ENCODE data around the gene SMPDL3A.
A peak's percentile ranks its signal among the peaks of the same experiment; 100 is the strongest.
"Not testable (repeated sequence)": the region's sequence is repeated elsewhere in the genome, so short reads cannot be mapped to it uniquely, and the experiment has no call there.

Gene SMPDL3A, protein sequence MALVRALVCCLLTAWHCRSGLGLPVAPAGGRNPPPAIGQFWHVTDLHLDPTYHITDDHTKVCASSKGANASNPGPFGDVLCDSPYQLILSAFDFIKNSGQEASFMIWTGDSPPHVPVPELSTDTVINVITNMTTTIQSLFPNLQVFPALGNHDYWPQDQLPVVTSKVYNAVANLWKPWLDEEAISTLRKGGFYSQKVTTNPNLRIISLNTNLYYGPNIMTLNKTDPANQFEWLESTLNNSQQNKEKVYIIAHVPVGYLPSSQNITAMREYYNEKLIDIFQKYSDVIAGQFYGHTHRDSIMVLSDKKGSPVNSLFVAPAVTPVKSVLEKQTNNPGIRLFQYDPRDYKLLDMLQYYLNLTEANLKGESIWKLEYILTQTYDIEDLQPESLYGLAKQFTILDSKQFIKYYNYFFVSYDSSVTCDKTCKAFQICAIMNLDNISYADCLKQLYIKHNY

DNA sequence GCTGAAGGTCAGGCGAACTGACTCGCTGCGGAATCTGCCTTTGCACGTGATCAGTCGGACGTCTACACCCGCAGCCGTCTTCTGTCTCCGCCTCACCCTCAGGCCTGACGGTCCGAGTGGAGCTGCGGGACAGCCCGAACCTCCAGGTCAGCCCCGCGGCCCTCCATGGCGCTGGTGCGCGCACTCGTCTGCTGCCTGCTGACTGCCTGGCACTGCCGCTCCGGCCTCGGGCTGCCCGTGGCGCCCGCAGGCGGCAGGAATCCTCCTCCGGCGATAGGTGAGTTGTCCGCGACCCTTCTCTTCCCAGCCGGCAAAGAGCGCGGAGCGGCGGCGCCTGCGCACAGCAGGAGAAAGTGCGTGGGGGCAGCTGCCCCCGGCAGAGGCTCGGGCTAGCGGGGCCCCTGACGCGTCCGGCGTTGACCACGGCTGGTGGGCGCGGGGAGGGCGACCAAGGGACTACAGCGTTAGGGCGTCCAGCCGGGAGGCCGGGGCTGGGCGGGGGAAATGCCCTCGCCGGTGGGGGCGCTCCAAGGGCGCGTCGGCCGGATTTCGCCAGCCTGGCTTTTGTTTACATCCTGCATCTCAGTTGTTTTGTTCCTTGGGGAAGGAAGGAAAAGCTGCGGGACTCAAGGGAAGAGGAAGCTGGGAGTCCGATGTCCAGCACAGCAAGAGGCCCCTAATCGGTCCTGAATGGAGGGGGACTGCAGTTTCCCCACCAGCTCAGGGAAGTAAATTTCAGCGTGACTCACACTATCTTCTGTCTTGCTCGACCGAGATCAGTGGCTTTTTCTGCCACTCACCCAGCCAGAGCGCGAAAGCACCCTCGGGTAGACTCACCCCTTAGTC, at the start of gene SMPDL3A:
TSS of gene SMPDL3A (plus strand) at position 77 of the 846 bp plus-strand sequence. CDS start at position 166, 89 bp downstream.
- H3K27me3 ChIP-seq: no peaks in the 10 kb centered on the region; a peak in 1 of 22 replicates
- H3K4me3 ChIP-seq: no peak within 1 kb of the TSS
- no peaks in the 10 kb centered on the region for H3K36me3 ChIP-seq
- no peak within 1 kb of the TSS; a peak in 1 of 22 replicates for H3K4me2 ChIP-seq
- peaks cover 6 to 17% (median 11%) of the 10 kb centered on the region in 11 experiments; a peak in 16 of 22 replicates for H3K9me3 ChIP-seq (replicated peaks in 1 of 11)
- no peaks in the 10 kb centered on the region for H4K20me1 ChIP-seq
- H3K4me1 ChIP-seq: peaks cover 0 to 10% (median 0%) of the 10 kb centered on the region in 10 experiments; a peak in 2 of 20 replicates
- TF ChIP-seq Cebpa-rat (IDR thresholded peaks at IDR 0.05): no peak
- H3K27ac ChIP-seq: peak within 1 kb of the TSS in 2 of 11 experiments; percentile 67 to 74; a peak in 3 of 22 replicates
- peak within 1 kb of the TSS in 1 of 11 experiments; percentile 70; a peak in 2 of 22 replicates for H3K9ac ChIP-seq

DNA sequence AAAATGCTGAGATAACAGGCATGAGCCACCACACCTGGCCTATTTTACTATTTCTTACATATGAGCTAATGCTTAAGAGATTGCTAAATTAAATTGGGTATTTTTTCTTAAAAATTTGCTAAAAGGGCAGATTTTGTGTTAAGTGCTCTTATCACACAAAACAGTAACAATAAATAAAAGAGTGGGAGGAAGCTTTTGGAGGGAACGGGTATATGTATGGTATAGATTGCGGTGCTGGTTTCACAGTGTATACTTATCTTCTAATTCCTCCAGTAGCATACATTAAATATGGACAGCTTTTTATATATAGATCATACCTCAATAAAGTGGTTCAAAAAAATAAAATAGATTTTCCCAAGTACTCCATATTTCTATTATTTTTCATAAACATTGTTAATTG, 49.0 kb upstream of the SMPDL3A start:
- TF ChIP-seq Cebpa-rat (IDR thresholded peaks at IDR 0.05): no peak
- no peak overlapping the region for H3K27ac ChIP-seq
- H3K9me3 ChIP-seq (replicated peaks in 1 of 11): no peaks in the 10 kb centered on the region
- no peak overlapping the region for H3K4me3 ChIP-seq
- no peaks in the 10 kb centered on the region for H3K36me3 ChIP-seq
- no peak overlapping the region for H3K9ac ChIP-seq
- H4K20me1 ChIP-seq: no peaks in the 10 kb centered on the region
- H3K4me1 ChIP-seq: no peaks in the 10 kb centered on the region
- H3K4me2 ChIP-seq: no peak overlapping the region
- H3K27me3 ChIP-seq: no peaks in the 10 kb centered on the region

DNA sequence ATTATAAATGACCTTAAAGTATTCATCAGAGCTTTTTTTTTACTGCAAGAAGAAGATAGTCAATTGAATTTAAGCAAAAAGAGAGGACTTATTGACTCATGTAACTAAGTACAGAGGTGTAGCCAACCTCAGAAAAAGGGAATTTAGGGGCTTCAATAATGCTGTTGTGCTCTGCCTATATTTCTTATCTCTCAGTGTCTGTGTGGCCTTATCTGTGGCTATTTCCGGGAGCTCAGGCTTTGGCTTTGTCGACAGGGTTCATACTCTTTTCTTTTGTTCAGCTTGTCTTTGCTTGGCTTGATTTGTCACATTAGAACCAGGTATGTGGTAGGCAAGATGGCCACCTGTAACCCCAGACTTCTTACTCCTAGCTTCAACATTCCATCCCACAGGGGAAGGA, 48.1 kb upstream of the SMPDL3A start:
- Histone ChIP-seq H4K20me1 (no peaks in the 10 kb centered on the region), H3K27me3 (no peaks in the 10 kb centered on the region), H3K36me3 (no peaks in the 10 kb centered on the region), H3K9me3 (replicated peaks in 1 of 11) (no peaks in the 10 kb centered on the region; a peak in 1 of 22 replicates), H3K9ac (no peak overlapping the region), H3K4me1 (no peaks in the 10 kb centered on the region), H3K27ac (no peak overlapping the region), H3K4me2 (no peak overlapping the region), H3K4me3 (no peak overlapping the region)
- TF ChIP-seq Cebpa-rat (IDR thresholded peaks at IDR 0.05): no peak

DNA sequence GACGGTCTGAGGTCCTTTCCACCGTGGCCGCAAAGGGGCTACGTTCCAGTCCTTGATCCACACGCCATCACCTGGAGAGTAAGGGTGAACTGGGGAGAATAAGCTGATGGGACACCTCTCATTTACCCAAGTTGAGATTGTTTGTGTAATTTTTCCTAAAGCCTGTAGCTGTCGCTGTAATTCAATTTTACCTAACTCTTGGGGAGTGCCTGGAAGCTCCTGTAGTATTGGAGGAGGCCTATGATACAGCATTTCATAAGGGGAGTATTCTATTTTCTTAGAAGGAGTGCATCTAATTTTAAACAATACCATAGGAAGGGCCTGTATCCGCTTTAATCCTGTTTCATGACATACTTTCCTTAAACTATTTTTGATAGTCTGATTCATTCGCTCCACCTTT, 44.8 kb upstream of the SMPDL3A start:
- not testable (repeated sequence) for H3K27ac ChIP-seq, H3K36me3 ChIP-seq, H3K4me3 ChIP-seq, H4K20me1 ChIP-seq, H3K4me2 ChIP-seq, H3K27me3 ChIP-seq, H3K9ac ChIP-seq, H3K4me1 ChIP-seq
- peaks cover 15 to 27% (median 19%) of the 10 kb centered on the region in 11 experiments; a peak in 21 of 22 replicates for H3K9me3 ChIP-seq (replicated peaks in 1 of 11)

DNA sequence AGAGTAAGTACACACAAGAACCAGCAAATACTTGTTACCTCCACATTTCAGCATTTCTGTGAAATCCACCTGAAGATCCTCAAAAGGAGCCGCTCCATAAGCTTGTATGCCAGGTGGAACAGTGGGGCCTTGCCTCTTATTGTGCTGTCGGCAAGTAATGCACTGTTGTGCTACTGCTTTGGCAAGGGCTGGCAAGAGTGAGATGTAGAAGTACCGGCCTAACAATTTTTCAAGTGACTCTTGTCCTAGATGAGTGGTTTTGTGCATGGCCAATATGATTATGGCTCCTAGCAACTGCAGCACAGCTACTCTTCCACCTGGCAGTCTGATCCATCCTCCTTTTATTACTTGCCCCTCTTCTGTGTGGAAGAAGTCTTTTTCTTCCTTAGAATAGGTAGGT, 44.2 kb upstream of the SMPDL3A start:
- not testable (repeated sequence) for H4K20me1 ChIP-seq, H3K9ac ChIP-seq, H3K4me2 ChIP-seq, H3K27ac ChIP-seq, H3K4me1 ChIP-seq, H3K27me3 ChIP-seq, H3K4me3 ChIP-seq, H3K36me3 ChIP-seq
- H3K9me3 ChIP-seq (replicated peaks in 1 of 11): peaks cover 18 to 31% (median 21%) of the 10 kb centered on the region in 11 experiments; a peak in 21 of 22 replicates

DNA sequence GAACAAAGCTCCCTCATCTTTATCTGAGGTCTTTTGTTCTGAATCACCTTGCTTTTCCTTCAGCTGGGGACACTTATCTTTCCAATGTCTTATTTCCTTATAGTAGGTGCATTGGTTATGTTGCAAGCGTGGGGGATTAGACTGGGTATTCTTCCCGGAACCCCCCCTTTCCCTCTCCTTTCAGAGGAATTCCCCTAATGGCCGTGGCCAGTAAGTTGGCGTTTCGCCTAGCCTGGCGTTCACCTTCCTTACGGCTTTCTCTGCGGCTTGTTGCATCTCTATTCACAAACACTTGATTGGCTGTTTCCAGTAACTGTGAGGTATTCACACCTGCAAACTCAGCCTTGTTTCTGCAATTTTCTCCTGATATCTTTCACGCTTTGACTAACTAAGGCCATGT, 42.4 kb upstream of the SMPDL3A start:
- Histone ChIP-seq H3K4me2 (no peak overlapping the region), H3K4me3 (no peak overlapping the region), H3K27ac (no peak overlapping the region), H3K27me3 (no peaks in the 10 kb centered on the region), H3K4me1 (peaks cover 0 to 9% (median 6%) of the 10 kb centered on the region in 10 experiments; a peak in 9 of 20 replicates), H4K20me1 (no peaks in the 10 kb centered on the region), H3K9ac (no peak overlapping the region), H3K9me3 (replicated peaks in 1 of 11) (peaks cover 18 to 31% (median 21%) of the 10 kb centered on the region in 11 experiments; a peak in 21 of 22 replicates), H3K36me3 (no peaks in the 10 kb centered on the region)
- no peak for TF ChIP-seq Cebpa-rat (IDR thresholded peaks at IDR 0.05)

DNA sequence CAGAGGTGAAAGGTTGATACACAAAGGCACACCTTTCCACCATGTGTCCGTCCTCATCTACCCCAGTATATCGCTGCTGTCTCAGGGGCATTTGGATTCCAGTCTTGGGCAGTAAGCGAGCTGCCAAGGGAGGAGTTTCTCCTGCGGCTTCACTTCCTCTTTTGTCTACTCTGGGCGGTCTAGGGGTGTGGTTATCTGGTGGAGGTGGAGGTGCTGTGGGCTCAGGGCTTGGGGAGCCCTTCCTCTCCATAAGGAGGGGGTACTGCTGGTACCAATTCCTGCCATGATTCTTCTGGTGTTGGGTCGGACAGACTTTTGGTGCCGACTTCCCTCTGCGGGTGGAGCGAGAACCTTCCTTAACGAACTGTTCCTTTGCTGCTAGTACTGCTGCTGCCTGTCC, 41.5 kb upstream of the SMPDL3A start:
- no peak overlapping the region for H3K4me2 ChIP-seq
- TF ChIP-seq Cebpa-rat (IDR thresholded peaks at IDR 0.05): no peak
- no peak overlapping the region for H3K4me3 ChIP-seq
- no peaks in the 10 kb centered on the region for H3K36me3 ChIP-seq
- no peak overlapping the region for H3K27ac ChIP-seq
- H3K9ac ChIP-seq: no peak overlapping the region
- H3K27me3 ChIP-seq: no peaks in the 10 kb centered on the region
- peaks cover 0 to 16% (median 8%) of the 10 kb centered on the region in 10 experiments; a peak in 10 of 20 replicates for H3K4me1 ChIP-seq
- peaks cover 18 to 31% (median 21%) of the 10 kb centered on the region in 11 experiments; a peak in 21 of 22 replicates for H3K9me3 ChIP-seq (replicated peaks in 1 of 11)
- no peaks in the 10 kb centered on the region for H4K20me1 ChIP-seq

DNA sequence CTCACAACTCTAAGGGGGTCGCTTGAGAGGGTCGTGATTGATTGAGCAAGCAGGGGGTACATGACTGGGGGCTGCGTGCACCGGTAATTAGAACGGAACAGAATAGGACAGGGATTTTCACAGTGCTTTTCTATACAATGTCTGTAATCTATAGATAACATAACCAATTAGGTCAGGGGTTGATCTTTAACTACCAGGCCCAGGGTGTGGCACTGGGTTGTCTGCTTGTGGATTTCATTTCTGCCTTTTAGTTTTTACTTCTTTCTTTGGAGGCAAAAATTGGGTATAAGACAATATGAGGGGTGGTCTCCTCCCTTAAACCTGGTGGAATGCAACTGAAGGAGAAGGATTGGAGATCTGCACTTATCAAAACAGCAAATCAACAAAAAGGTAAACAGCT, 40.1 kb upstream of the SMPDL3A start:
- not testable (repeated sequence) for H4K20me1 ChIP-seq, H3K4me2 ChIP-seq, H3K9ac ChIP-seq, H3K27me3 ChIP-seq, H3K27ac ChIP-seq, H3K4me3 ChIP-seq, H3K36me3 ChIP-seq
- H3K9me3 ChIP-seq (replicated peaks in 1 of 11): peaks cover 18 to 31% (median 21%) of the 10 kb centered on the region in 11 experiments; a peak in 21 of 22 replicates
- H3K4me1 ChIP-seq: peaks cover 0 to 26% (median 8%) of the 10 kb centered on the region in 10 experiments; a peak in 10 of 20 replicates

DNA sequence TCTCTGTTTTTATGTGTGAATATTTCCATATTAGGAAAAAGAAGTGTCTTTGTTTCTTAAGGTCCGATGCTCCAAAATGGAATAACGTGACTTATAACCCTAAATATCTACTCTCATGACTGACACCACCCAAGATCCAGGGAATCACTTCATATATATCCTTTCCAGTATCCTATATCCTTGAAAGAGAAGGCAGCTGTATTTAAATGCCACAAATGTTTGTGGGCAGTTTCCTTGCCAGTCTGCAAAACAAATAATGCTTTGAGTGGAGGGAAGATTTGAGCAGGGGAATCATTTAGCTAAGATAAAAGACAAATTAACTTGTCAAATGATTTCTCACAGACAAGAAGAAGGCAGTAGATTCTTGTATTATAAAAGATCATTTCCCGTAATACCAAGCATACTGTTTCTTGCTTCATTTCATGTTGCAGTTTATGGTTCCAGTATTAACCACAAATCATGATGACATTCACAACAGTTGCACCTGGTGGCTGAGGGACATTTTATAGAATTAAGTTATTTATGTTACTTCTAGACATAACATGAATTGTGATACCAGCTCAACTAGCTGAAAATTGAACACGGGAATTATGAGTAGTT, 39.5 kb upstream of the SMPDL3A start:
- H3K9me3 ChIP-seq (replicated peaks in 1 of 11): peaks cover 18 to 31% (median 21%) of the 10 kb centered on the region in 11 experiments; a peak in 21 of 22 replicates
- H3K4me1 ChIP-seq: peaks cover 0 to 32% (median 8%) of the 10 kb centered on the region in 10 experiments; a peak in 10 of 20 replicates
- H3K27ac ChIP-seq: no peak overlapping the region
- H3K4me3 ChIP-seq: no peak overlapping the region
- no peak overlapping the region for H3K4me2 ChIP-seq
- no peaks in the 10 kb centered on the region for H3K36me3 ChIP-seq
- H4K20me1 ChIP-seq: no peaks in the 10 kb centered on the region
- H3K9ac ChIP-seq: no peak overlapping the region
- H3K27me3 ChIP-seq: no peaks in the 10 kb centered on the region
- no peak for TF ChIP-seq Cebpa-rat (IDR thresholded peaks at IDR 0.05)

Measured in BLaER1 treated with 17β-estradiol and CSF1 and Interleukin-3, amounts not matched to agents 10 nM and 100 nM (cell line).